OCI-LY1 (cell line): Measurements from ENCODE around the gene SUPT5H.
A peak's percentile ranks its signal among the peaks of the same experiment; 100 is the strongest.

Source experiments
- H2AFZ ChIP-seq: fragments of 200-600 bp; sonication (generic), shearing (Covaris generic); 2 replicates; pipeline ENCODE4 v1.6.0; 2014; ENCODE audit warnings: antibody characterized with exemption, mild to moderate bottlenecking, low read length
- H3F3A ChIP-seq: fragments of 200-600 bp; sonication (generic), shearing (Covaris generic); 2 replicates; pipeline ENCODE4 v1.6.0; 2014; ENCODE audit warnings: mild to moderate bottlenecking, antibody characterized with exemption, low read length, moderate library complexity; ENCODE audit not compliant: insufficient read depth
- H3K27ac ChIP-seq: fragments of 200-600 bp; sonication (generic); 2 replicates; pipeline ENCODE4 v1.5.1; 2014; ENCODE audit warnings: low read length, mixed run types, mild to moderate bottlenecking, low read depth; ENCODE audit not compliant: poor library complexity, severe bottlenecking
- H3K27me3 ChIP-seq: fragments of 200-600 bp; sonication (generic); 2 replicates; pipeline ENCODE4 v1.6.0; 2014; ENCODE audit warnings: antibody characterized with exemption, mild to moderate bottlenecking, low read length, moderate library complexity; ENCODE audit not compliant: insufficient read depth
- H3K36me3 ChIP-seq: fragments of 200-600 bp; sonication (generic); 2 replicates; pipeline ENCODE4 v1.6.1; 2014; ENCODE audit warnings: mild to moderate bottlenecking, antibody characterized with exemption, low read length, moderate library complexity, mixed read lengths; ENCODE audit not compliant: insufficient read depth
- H3K4me1 ChIP-seq: fragments of 200-600 bp; sonication (generic); 2 replicates; pipeline ENCODE4 v1.5.1; 2014; ENCODE audit warnings: mild to moderate bottlenecking, low read length, moderate library complexity; ENCODE audit not compliant: insufficient read depth, severe bottlenecking
- H3K4me2 ChIP-seq: fragments of 200-600 bp; sonication (generic), shearing (Covaris generic); 2 replicates; pipeline ENCODE4 v1.6.1; 2014; ENCODE audit warnings: low read length
- H3K4me3 ChIP-seq: fragments of 200-600 bp; sonication (generic); 2 replicates; pipeline ENCODE4 v1.5.1; 2014; ENCODE audit warnings: low read length, low read depth, mild to moderate bottlenecking, mixed read lengths; ENCODE audit not compliant: poor library complexity, severe bottlenecking
- H3K79me2 ChIP-seq: fragments of 200-600 bp; shearing (Covaris generic); 2 replicates; pipeline ENCODE4 v1.6.1; 2016; ENCODE audit warnings: mixed run types, low read length, mixed read lengths; ENCODE audit not compliant: insufficient read depth
- H3K9ac ChIP-seq: fragments of 200-600 bp; sonication (generic), shearing (Covaris generic); 2 replicates; pipeline ENCODE4 v1.6.1; 2014; ENCODE audit warnings: mild to moderate bottlenecking, low read length, mixed read lengths
- H3K9me2 ChIP-seq: fragments of 200-600 bp; sonication (generic), shearing (Covaris generic); 2 replicates; pipeline ENCODE4 v1.6.1; 2014; ENCODE audit warnings: low read depth, mild to moderate bottlenecking, low read length, mixed read lengths
- H3K9me3 ChIP-seq: fragments of 200-600 bp; shearing (Covaris generic); 2 replicates; pipeline ENCODE4 v1.6.1; 2014; ENCODE audit warnings: low read length, mixed read lengths
- H4K20me1 ChIP-seq: fragments of 200-600 bp; sonication (generic), shearing (Covaris generic); 2 replicates; pipeline ENCODE4 v1.6.0; 2016; ENCODE audit warnings: mild to moderate bottlenecking, low read length; ENCODE audit not compliant: insufficient read depth
- EZH2 ChIP-seq: fragments of 200-600 bp; sonication (generic), shearing (Covaris generic); IDR thresholded peaks from 2 replicates; pipeline ENCODE4 v1.8.0; 2017; ENCODE audit warnings: borderline replicate concordance, mixed run types, mild to moderate bottlenecking, antibody characterized with exemption, low read length, moderate library complexity, mixed read lengths
- TF ChIP-seq, protein P1 (sequence below): fragments of 200-600 bp; sonication (generic), shearing (Covaris generic); IDR thresholded peaks from 2 replicates; pipeline ENCODE4 v1.5.1; 2017; ENCODE audit warnings: mild to moderate bottlenecking, antibody characterized with exemption, low read length, moderate library complexity, mixed read lengths

The SUPT5H gene

GRCh38 chr19:39499932-39500331 lies 54.5 kb downstream of the SUPT5H start:
- Histone ChIP-seq H2AFZ (no peak overlapping the region), H3K27ac (no peak overlapping the region), H3K27me3 (peaks cover 5% of the 10 kb centered on the region), H3F3A (no peaks in the 10 kb centered on the region), H3K9me2 (no peaks in the 10 kb centered on the region), H4K20me1 (no peaks in the 10 kb centered on the region), H3K4me2 (peak overlapping the region; percentile 84; the same call in 1 of the 2 replicates), H3K36me3 (no peaks in the 10 kb centered on the region; the same call in 1 of the 2 replicates), H3K4me3 (no peak overlapping the region), H3K4me1 (peaks cover 27% of the 10 kb centered on the region), H3K9me3 (no peaks in the 10 kb centered on the region), H3K79me2 (no peaks in the 10 kb centered on the region), H3K9ac (no peak overlapping the region)
- TF ChIP-seq, protein P1, sequence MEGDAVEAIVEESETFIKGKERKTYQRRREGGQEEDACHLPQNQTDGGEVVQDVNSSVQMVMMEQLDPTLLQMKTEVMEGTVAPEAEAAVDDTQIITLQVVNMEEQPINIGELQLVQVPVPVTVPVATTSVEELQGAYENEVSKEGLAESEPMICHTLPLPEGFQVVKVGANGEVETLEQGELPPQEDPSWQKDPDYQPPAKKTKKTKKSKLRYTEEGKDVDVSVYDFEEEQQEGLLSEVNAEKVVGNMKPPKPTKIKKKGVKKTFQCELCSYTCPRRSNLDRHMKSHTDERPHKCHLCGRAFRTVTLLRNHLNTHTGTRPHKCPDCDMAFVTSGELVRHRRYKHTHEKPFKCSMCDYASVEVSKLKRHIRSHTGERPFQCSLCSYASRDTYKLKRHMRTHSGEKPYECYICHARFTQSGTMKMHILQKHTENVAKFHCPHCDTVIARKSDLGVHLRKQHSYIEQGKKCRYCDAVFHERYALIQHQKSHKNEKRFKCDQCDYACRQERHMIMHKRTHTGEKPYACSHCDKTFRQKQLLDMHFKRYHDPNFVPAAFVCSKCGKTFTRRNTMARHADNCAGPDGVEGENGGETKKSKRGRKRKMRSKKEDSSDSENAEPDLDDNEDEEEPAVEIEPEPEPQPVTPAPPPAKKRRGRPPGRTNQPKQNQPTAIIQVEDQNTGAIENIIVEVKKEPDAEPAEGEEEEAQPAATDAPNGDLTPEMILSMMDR: no peak
- no peak for TF ChIP-seq EZH2

- Histone ChIP-seq H3K4me3 (no peak overlapping the region), H3K36me3 (no peaks in the 10 kb centered on the region; the same call in 1 of the 2 replicates), H3K4me2 (no peak overlapping the region), H4K20me1 (no peaks in the 10 kb centered on the region), H3K9me2 (no peaks in the 10 kb centered on the region), H3K79me2 (no peaks in the 10 kb centered on the region), H3K27ac (no peak overlapping the region), H3F3A (no peaks in the 10 kb centered on the region), H3K9me3 (no peaks in the 10 kb centered on the region), H3K4me1 (peaks cover 27% of the 10 kb centered on the region), H3K9ac (no peak overlapping the region), H2AFZ (no peak overlapping the region), H3K27me3 (peaks cover 5% of the 10 kb centered on the region)
- TF ChIP-seq EZH2: no peak
- TF ChIP-seq, protein P1: no peak
Observed at GRCh38 chr19:39500543-39500942, 55.2 kb downstream of the SUPT5H start.

GRCh38 chr19:39501340-39501739 lies 56.0 kb downstream of the SUPT5H start:
- Histone ChIP-seq H3K79me2 (no peaks in the 10 kb centered on the region), H3K4me3 (no peak overlapping the region), H3K4me2 (no peak overlapping the region), H3K27me3 (peaks cover 5% of the 10 kb centered on the region), H3K36me3 (no peaks in the 10 kb centered on the region; the same call in 1 of the 2 replicates), H4K20me1 (no peaks in the 10 kb centered on the region), H3K9me3 (no peaks in the 10 kb centered on the region), H3K27ac (no peak overlapping the region), H3K9ac (no peak overlapping the region), H2AFZ (no peak overlapping the region), H3K9me2 (no peaks in the 10 kb centered on the region), H3F3A (no peaks in the 10 kb centered on the region), H3K4me1 (peaks cover 27% of the 10 kb centered on the region)
- TF ChIP-seq, protein P1: no peak
- TF ChIP-seq EZH2: no peak
